Upper lobe of left lung (tissue), 6 donors: Measurements from ENCODE around the gene BUB3. TPM values are rescaled to one million over a fixed set of nuclear protein-coding genes. Genes with fewer than 3 reads are reported as not detected.

Experiments used
- ATAC-seq, 2 donors: fragments of 200-7000 bp; cut with Tn5 transposase; one replicate each; pipeline ENCODE4 v1.9.1; 2022; ENCODE audit warnings: mild to moderate bottlenecking in 2 of 2, moderate library complexity in 2 of 2; ENCODE audit not compliant: low FRiP score in 2 of 2
- DNase-seq, 2 donors: peaks; one replicate each; pipeline ENCODE4 v3.0.0-alpha.2; 2019 to 2020
- H3K27ac ChIP-seq, 4 donors: fragments of 200-600 bp; sonication (generic); one replicate each; pipeline ENCODE4 v1.5.1; 2016 to 2019
- H3K27me3 ChIP-seq, 4 donors: fragments of 200-600 bp; sonication (generic); one replicate each; pipeline ENCODE4 v1.5.1; 2017 to 2019
- H3K36me3 ChIP-seq, 4 donors: fragments of 200-600 bp; sonication (generic); one replicate each; pipeline ENCODE4 v1.5.1; 2016 to 2019
- H3K4me1 ChIP-seq, 4 donors: fragments of 200-600 bp; sonication (generic); one replicate each; pipeline ENCODE4 v1.5.1; 2018 to 2019
- H3K4me3 ChIP-seq, 4 donors: fragments of 200-600 bp; sonication (generic); one replicate each; pipeline ENCODE4 v1.5.1; 2017 to 2019; ENCODE audit warnings: mild to moderate bottlenecking in 2 of 4, moderate library complexity in 1 of 4
- H3K9me3 ChIP-seq, 4 donors: fragments of 200-600 bp; sonication (generic); one replicate each; pipeline ENCODE4 v1.5.1; 2018 to 2019
- EP300 ChIP-seq, 4 donors: sonication (generic); formaldehyde crosslinking; IDR thresholded peaks; one replicate each; pipeline ENCODE4 v1.5.1; 2017; ENCODE audit warnings: antibody characterized with exemption in 4 of 4, control low read depth in 2 of 4
- POLR2A ChIP-seq, 4 donors: fragments of 450-650 bp; IDR thresholded peaks; one replicate each; pipeline ENCODE4 v1.5.1; 2016 to 2017; ENCODE audit warnings: antibody characterized with exemption in 4 of 4, mild to moderate bottlenecking in 2 of 4
- POLR2AphosphoS5 ChIP-seq, 2 donors: sonication (generic); formaldehyde crosslinking; IDR thresholded peaks; one replicate each; pipeline ENCODE4 v1.5.1; 2017; ENCODE audit warnings: antibody characterized with exemption in 2 of 2
- WGBS, 2 donors: methylation state at CpG; one replicate each; pipeline ENCODE4 v1.1.5; 2017 to 2018; 5-methylcytosine and 5-hydroxymethylcytosine counted together
- total RNA-seq, 6 donors: library from RNA; depleted of rRNA in 4 of 6; stranded (reverse); fragments of >200 nt in 4 of 6; gene quantifications; one replicate each; pipeline versions ENCODE4 v1.1.0 to v1.2.1, GENCODE V29; 2016 to 2021
- TF ChIP-seq, protein P1 (sequence below), 6 experiments: fragments of 450-650 bp in 4 of 6; fragments of 200-600 bp in 2 of 6; sonication (generic) in 2 of 6; IDR thresholded peaks; one replicate each; pipeline ENCODE4 v1.5.1; 2016 to 2019; ENCODE audit warnings: antibody characterized with exemption in 6 of 6
- donor health status: DM: no; HTN: no; CAD: no; lungs with moderate emphysema.
- donor health status: DM: no; HTN: yes; CAD: no; lungs with severe emphysema.

Gene BUB3, protein sequence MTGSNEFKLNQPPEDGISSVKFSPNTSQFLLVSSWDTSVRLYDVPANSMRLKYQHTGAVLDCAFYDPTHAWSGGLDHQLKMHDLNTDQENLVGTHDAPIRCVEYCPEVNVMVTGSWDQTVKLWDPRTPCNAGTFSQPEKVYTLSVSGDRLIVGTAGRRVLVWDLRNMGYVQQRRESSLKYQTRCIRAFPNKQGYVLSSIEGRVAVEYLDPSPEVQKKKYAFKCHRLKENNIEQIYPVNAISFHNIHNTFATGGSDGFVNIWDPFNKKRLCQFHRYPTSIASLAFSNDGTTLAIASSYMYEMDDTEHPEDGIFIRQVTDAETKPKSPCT
- 100 to 1,000 TPM in 1 of 6 donors, 10 to 100 TPM in 5; 41.0 to 138 (median 52.4) TPM for total RNA-seq

DNA sequence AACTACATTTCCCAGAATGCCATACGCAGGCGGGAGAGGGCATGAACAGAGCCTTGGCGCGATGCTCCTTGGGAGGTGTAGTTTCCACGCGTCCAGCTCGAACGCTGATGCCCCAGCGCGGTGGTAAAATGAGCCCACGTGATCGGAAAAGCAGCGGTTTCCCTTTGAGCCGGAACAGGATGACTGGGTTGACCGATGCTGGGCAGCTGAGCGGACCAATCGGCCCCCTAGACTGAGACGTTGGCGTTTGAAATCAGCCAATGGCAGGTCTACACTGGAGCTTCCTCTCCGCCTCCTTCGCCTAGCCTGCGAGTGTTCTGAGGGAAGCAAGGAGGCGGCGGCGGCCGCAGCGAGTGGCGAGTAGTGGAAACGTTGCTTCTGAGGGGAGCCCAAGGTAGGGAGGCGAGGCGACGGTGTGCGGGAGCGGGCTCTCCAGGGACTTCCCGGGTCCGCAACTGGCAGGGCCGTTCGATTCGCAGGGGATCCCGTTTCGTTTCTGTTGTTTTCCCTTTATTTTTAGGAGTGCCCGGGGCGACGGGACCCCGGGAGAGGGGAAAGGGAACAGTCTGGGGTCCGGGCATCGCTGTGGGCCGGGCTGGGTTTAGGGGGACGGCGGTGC lies at the start of gene BUB3:
Gene BUB3, plus strand, starts transcription at position 311 of the 619 bp plus-strand sequence. CDS start 516 bp downstream, outside the sequence.
- peak; percentile 99 to 100 for ATAC-seq
- Histone ChIP-seq H3K27ac (peak within 1 kb of the TSS; percentile 83 to 93 (median 88)), H3K4me3 (peak within 1 kb of the TSS; percentile 80 to 99 (median 98)), H3K4me1 (peaks cover 34 to 45% (median 36%) of the 10 kb centered on the region in 4 donors), H3K36me3 (peaks cover 5 to 33% (median 17%) of the 10 kb centered on the region in 4 donors), H3K27me3 (peaks cover 2 to 30% (median 21%) of the 10 kb centered on the region in 4 donors), H3K9me3 (no peaks in the 10 kb centered on the region)
- 0% methylated on average over 14 to 41 of the region's 50 CpGs for WGBS, 2 donors
- peak; percentile 95 to 99 for DNase-seq
- TF ChIP-seq POLR2AphosphoS5 (IDR thresholded peaks at IDR 0.05) (peak; percentile 82 to 91), EP300 (IDR thresholded peaks at IDR 0.05) (no peak), POLR2A (IDR thresholded peaks at IDR 0.05) (peak in 3 of 4 donors; percentile 49 to 91 (median 65))
- TF ChIP-seq, protein P1, sequence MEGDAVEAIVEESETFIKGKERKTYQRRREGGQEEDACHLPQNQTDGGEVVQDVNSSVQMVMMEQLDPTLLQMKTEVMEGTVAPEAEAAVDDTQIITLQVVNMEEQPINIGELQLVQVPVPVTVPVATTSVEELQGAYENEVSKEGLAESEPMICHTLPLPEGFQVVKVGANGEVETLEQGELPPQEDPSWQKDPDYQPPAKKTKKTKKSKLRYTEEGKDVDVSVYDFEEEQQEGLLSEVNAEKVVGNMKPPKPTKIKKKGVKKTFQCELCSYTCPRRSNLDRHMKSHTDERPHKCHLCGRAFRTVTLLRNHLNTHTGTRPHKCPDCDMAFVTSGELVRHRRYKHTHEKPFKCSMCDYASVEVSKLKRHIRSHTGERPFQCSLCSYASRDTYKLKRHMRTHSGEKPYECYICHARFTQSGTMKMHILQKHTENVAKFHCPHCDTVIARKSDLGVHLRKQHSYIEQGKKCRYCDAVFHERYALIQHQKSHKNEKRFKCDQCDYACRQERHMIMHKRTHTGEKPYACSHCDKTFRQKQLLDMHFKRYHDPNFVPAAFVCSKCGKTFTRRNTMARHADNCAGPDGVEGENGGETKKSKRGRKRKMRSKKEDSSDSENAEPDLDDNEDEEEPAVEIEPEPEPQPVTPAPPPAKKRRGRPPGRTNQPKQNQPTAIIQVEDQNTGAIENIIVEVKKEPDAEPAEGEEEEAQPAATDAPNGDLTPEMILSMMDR (IDR thresholded peaks at IDR 0.05): peak in 5 of 6 experiments; percentile 13 to 42 (median 17)

DNA sequence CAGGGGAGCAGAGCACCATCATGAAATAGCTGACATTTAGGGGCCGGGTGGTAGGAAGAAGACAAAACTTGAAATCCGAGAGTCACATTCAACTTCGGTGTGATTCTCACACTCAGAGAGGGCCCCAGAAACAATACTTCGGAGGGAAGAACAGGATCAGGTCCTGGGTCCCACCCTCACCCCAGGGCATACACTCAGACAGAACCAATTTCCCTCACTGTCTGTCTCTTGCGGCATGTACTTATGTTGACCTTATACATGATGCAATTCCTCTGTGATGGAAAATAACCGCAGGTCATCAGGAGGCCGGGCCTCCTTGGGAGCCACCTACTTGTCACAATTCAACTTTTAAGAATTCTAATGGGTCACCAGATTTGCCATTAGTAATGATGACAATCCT lies 44.7 kb upstream of the BUB3 start:
- no peaks in the 10 kb centered on the region for H3K4me1 ChIP-seq
- ATAC-seq (no peak), DNase-seq (no peak)
- no peak overlapping the region for H3K4me3 ChIP-seq
- no peaks in the 10 kb centered on the region for H3K36me3 ChIP-seq
- no peaks in the 10 kb centered on the region for H3K9me3 ChIP-seq
- no peak overlapping the region for H3K27ac ChIP-seq
- 69 to 72% methylated on average over 7 of the region's 7 CpGs for WGBS, 2 donors
- no peaks in the 10 kb centered on the region for H3K27me3 ChIP-seq
- TF ChIP-seq EP300 (IDR thresholded peaks at IDR 0.05) (no peak), POLR2AphosphoS5 (IDR thresholded peaks at IDR 0.05) (no peak), POLR2A (IDR thresholded peaks at IDR 0.05) (no peak)
- TF ChIP-seq, protein P1 (IDR thresholded peaks at IDR 0.05): no peak

DNA sequence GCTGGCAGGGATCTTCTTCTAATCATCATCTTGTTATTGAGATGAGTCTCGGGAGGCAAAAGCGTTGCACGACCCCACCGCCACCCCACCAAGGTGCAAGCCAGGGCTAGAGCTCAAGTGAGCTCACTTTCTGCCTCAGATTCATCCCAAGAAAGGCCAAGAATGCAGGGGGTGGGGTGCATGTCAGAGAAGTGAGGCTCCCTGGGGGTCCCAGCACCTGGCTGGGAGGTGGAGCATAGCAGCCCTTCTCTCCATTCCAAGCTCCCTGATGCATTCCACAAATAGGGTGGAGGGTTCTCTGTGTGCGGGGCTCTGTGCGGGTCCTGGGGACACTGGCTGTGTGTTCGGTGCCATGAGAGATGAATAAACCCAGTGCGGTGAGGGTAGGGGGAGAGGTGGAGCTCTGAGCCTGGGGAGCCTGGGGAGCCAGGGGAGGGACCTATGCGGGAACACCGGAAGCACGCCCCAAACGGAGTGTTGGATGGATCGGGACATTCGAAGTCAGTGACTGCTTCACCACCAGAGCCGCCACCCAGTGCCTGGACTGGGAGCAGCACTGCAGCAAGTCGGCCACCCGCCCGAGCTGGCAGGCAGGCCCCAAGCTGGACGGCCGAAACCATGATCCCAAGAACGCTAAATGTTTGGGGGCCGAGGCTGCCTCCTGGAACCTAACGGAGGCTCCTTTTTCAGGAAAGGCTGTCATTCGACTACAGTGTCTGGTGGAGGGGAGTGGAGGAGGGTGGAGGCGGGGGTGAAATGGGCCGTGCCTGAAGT lies 36.4 kb upstream of the BUB3 start:
- WGBS, 2 donors: 15 to 16% methylated on average over 12 to 23 of the region's 26 CpGs
- ATAC-seq (no peak), DNase-seq (peak; percentile 31 to 58)
- Histone ChIP-seq H3K27ac (no peak overlapping the region), H3K27me3 (peaks cover 0 to 12% (median 1%) of the 10 kb centered on the region in 4 donors), H3K36me3 (no peaks in the 10 kb centered on the region), H3K4me1 (peaks cover 0 to 4% (median 0%) of the 10 kb centered on the region in 4 donors), H3K9me3 (no peaks in the 10 kb centered on the region), H3K4me3 (no peak overlapping the region)
- TF ChIP-seq POLR2A (IDR thresholded peaks at IDR 0.05): no peak
- TF ChIP-seq, protein P1 (IDR thresholded peaks at IDR 0.05): peak in 1 of 6 experiments; percentile 11

DNA sequence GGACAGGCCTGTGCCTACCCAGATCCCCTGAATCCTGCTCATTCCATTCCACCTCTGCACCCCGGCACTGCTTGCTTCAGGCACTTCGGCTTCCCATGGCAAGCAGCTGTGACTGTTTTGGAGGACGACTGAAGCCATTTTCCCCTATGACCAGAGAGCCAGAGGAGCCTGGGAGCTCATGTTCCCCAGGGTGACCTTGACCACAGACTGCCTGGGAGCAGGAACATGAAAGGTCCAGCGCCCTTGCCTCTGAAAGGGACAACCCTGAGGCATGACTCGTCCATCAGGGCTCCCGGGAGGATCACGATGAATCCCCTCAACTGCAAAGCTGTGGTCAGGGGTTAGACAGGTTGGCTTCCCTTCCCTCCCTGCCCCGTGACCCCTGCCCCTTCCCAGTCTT lies 35.1 kb upstream of the BUB3 start:
- TF ChIP-seq, protein P1 (IDR thresholded peaks at IDR 0.05): no peak
- no peak for TF ChIP-seq POLR2AphosphoS5 (IDR thresholded peaks at IDR 0.05)
- TF ChIP-seq EP300 (IDR thresholded peaks at IDR 0.05): no peak
- no peak for TF ChIP-seq POLR2A (IDR thresholded peaks at IDR 0.05)
- H3K4me1 ChIP-seq: peaks cover 0 to 4% (median 0%) of the 10 kb centered on the region in 4 donors
- H3K36me3 ChIP-seq: no peaks in the 10 kb centered on the region
- DNase-seq: no peak
- ATAC-seq: no peak
- no peaks in the 10 kb centered on the region for H3K9me3 ChIP-seq
- H3K4me3 ChIP-seq: no peak overlapping the region
- no peak overlapping the region for H3K27ac ChIP-seq
- 78 to 80% methylated on average over 3 to 8 of the region's 8 CpGs for WGBS, 2 donors
- H3K27me3 ChIP-seq: peaks cover 0 to 12% (median 1%) of the 10 kb centered on the region in 4 donors
